OCI-M2 (cell line): ENCODE results near the gene PPEF2.
"Not testable (repeated sequence)": the region's sequence is repeated elsewhere in the genome, so short reads cannot be mapped to it uniquely, and the experiment has no call there.

Experiments used
- DNase-seq: peaks from one replicate; lab custom pipeline; 2025; ENCODE audit not compliant: unreplicated experiment; lab: John Stamatoyannopoulos, UW

Gene PPEF2

GRCh38 chr4:75902352-75902751, at the start of gene PPEF2:
TSS of gene PPEF2 (minus strand) at chr4:75902452. CDS start at chr4:75896325, 6,127 bp downstream.
- DNase-seq = no peak

GRCh38 chr4:75950213-75950815, 48.1 kb upstream of the PPEF2 start:
- no peak for DNase-seq

- no peak for DNase-seq
These were observed 46.7 kb upstream of the PPEF2 start for GRCh38 chr4:75948822-75949444.

- DNase-seq = no peak
These were observed 38.5 kb upstream of the PPEF2 start, which contains the start of gene NAAA for GRCh38 chr4:75940692-75941253. TSS of gene NAAA (minus strand) at chr4:75941013. CDS start at chr4:75940949, 64 bp downstream.

GRCh38 chr4:75939890-75940691, 37.8 kb upstream of the PPEF2 start:
- no peak for DNase-seq

- DNase-seq = no peak
These were observed 33.4 kb upstream of the PPEF2 start for GRCh38 chr4:75935628-75936027.

- DNase-seq = no peak
These were observed 27.9 kb upstream of the PPEF2 start for GRCh38 chr4:75930152-75930551.

- DNase-seq = not testable (repeated sequence)
These were observed 22.7 kb upstream of the PPEF2 start for GRCh38 chr4:75924916-75925315.

GRCh38 chr4:75924309-75924827, 22.1 kb upstream of the PPEF2 start:
- no peak for DNase-seq

- DNase-seq = no peak
These were observed 20.3 kb upstream of the PPEF2 start for GRCh38 chr4:75922588-75922987.

GRCh38 chr4:75921910-75922309, 19.7 kb upstream of the PPEF2 start:
- DNase-seq = no peak

GRCh38 chr4:75920327-75920726, 18.1 kb upstream of the PPEF2 start:
- no peak for DNase-seq

GRCh38 chr4:75919920-75920319, 17.7 kb upstream of the PPEF2 start:
- DNase-seq = no peak

- DNase-seq = no peak
These were observed 13.9 kb upstream of the PPEF2 start for GRCh38 chr4:75916091-75916661.

- no peak for DNase-seq
These were observed 10.7 kb upstream of the PPEF2 start for GRCh38 chr4:75912968-75913367.

- not testable (repeated sequence) for DNase-seq
These were observed 8.6 kb upstream of the PPEF2 start for GRCh38 chr4:75910831-75911230.

GRCh38 chr4:75909405-75909804, 7.2 kb upstream of the PPEF2 start:
- no peak for DNase-seq

GRCh38 chr4:75908555-75908954, 6.3 kb upstream of the PPEF2 start:
- DNase-seq = no peak

GRCh38 chr4:75907966-75908365, 5.7 kb upstream of the PPEF2 start:
- no peak for DNase-seq

GRCh38 chr4:75904076-75904475, 1.8 kb upstream of the PPEF2 start:
- no peak for DNase-seq

GRCh38 chr4:75898536-75898935, 3.7 kb downstream of the PPEF2 start:
- no peak for DNase-seq
